Glutamatergic neuron (in vitro differentiated cells): ENCODE data around the gene ZNF483. TPM values are rescaled to one million over a fixed set of nuclear protein-coding genes. Genes with fewer than 3 reads are reported as not detected.

Experiments used
- DNase-seq: peaks from one replicate; pipeline ENCODE4 v3.0.0; 2022
- H3K27ac Mint-ChIP-seq: one replicate; pipeline ENCODE4 v1.8.0; 2020; ENCODE audit warnings: mild to moderate bottlenecking, mixed read lengths, inconsistent platforms; ENCODE audit not compliant: unreplicated experiment
- H3K27me3 Mint-ChIP-seq: one replicate; pipeline ENCODE4 v1.8.0; 2020; ENCODE audit warnings: mild to moderate bottlenecking, moderate library complexity, mixed read lengths, inconsistent platforms; ENCODE audit not compliant: unreplicated experiment
- H3K36me3 Mint-ChIP-seq: one replicate; pipeline ENCODE4 v1.8.0; 2020; ENCODE audit warnings: mild to moderate bottlenecking, mixed read lengths, inconsistent platforms; ENCODE audit not compliant: unreplicated experiment
- H3K4me1 Mint-ChIP-seq: one replicate; pipeline ENCODE4 v1.8.0; 2020; ENCODE audit warnings: mild to moderate bottlenecking, low read depth, mixed read lengths, inconsistent platforms; ENCODE audit not compliant: unreplicated experiment
- H3K4me3 Mint-ChIP-seq: one replicate; pipeline ENCODE4 v1.8.0; 2020; ENCODE audit warnings: mild to moderate bottlenecking, mixed read lengths, inconsistent platforms; ENCODE audit not compliant: unreplicated experiment
- H3K9me3 Mint-ChIP-seq: one replicate; pipeline ENCODE4 v1.8.0; 2020; ENCODE audit warnings: mild to moderate bottlenecking, moderate library complexity, mixed read lengths, inconsistent platforms; ENCODE audit not compliant: unreplicated experiment
- long read RNA-seq: library from polyadenylated mRNA; unstranded; transcript quantifications from one replicate; pipeline ENCODE4 v2.0.0, GENCODE V29; 2020; ENCODE audit not compliant: unreplicated experiment
- total RNA-seq: library from RNA; stranded (reverse); fragmentation: NEBNext Ultra II Directional; extraction: Animal tissue kit (Norgen Biotek cat#: 25700); gene quantifications from one replicate; pipeline ENCODE4 v1.2.1, GENCODE V29; 2021; ENCODE audit not compliant: unreplicated experiment
- TF ChIP-seq, protein P1 (sequence below): fragments of 200-600 bp; sonication (generic); IDR thresholded peaks from one replicate; pipeline ENCODE4 v1.5.0; 2021; ENCODE audit not compliant: partially characterized antibody, unreplicated experiment

The ZNF483 gene
- total RNA-seq = 6.5 TPM
- long read RNA-seq, partial matches to known transcripts = 0 of 1 reads
- long read RNA-seq, other reads (novel, unspliced or antisense) = 0 of 1 reads

DNA sequence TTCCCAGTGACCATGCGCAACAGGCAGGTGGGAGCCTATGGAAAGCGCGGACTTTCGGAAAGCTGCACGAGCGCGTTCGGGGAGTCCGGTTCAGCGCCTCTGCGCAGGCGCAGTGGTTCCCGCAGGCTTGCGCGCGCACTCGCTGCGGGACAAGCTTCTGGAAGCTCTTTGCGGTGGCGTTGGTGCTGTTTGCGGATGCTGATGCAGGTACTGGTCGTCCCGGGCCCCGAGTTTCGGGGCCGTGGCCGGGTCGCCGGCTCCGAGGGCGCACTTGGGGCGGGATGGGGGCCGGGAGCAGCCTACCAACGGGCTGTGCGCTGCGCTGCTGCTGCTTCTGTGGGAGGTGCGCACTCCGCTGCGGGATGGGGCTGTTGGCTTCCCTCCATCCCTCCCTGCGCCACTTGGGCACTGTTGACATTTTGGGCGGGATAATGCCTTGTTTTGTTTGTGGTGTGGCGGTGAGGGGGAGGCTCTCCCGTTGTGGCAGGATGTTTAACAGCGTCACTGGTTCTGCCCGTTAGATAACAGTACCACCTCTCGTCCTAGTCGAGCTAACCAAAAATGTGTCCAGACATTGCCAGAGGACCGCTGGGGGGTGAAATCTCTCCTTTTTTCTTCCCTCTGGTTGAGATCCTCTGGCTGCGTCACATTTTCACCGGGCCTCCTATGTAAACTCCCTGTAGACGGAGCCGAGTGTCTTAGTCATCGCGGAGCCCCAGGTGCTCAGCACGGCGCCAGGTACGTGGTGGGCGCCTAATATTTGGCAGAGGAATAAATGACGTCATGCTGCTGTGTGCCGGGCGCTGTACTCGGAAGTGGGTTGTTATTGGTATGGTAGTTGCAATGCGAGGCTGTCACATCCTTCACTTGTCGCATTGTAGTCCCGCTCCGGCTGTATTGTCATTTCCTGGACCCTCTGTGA, at the start of gene ZNF483:
Gene ZNF483, plus strand, starts transcription at position 124 of the 922 bp plus-strand sequence. CDS start 2,217 bp downstream, outside the sequence.
- peak; percentile 91 for DNase-seq
- peak within 1 kb of the TSS; percentile 71 for H3K27ac Mint-ChIP-seq

DNA sequence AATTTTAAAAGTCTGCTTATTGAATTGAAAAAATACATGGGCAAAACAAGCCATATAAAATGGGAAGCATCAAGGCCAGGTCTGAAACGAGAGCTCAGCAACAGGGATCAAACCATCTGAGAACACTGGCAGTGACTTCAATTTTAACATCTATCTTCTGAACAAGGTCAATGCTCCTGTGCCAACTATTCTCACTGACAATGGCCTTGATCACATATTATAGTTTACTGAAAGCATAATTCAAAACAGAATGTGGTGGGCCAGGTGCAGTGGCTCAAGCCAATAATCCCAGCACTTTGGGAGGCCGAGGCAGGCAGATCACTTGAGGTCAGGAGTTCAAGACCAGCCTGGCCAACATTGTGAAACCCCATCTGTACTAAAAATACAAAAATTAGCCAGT, 49.8 kb upstream of the ZNF483 start:
- H3K36me3 Mint-ChIP-seq = no peaks in the 10 kb centered on the region
- H3K4me3 Mint-ChIP-seq = no peak overlapping the region
- H3K27me3 Mint-ChIP-seq = no peaks in the 10 kb centered on the region
- no peak overlapping the region for H3K27ac Mint-ChIP-seq
- peaks cover 2% of the 10 kb centered on the region for H3K9me3 Mint-ChIP-seq
- no peak for DNase-seq
- TF ChIP-seq, protein P1, sequence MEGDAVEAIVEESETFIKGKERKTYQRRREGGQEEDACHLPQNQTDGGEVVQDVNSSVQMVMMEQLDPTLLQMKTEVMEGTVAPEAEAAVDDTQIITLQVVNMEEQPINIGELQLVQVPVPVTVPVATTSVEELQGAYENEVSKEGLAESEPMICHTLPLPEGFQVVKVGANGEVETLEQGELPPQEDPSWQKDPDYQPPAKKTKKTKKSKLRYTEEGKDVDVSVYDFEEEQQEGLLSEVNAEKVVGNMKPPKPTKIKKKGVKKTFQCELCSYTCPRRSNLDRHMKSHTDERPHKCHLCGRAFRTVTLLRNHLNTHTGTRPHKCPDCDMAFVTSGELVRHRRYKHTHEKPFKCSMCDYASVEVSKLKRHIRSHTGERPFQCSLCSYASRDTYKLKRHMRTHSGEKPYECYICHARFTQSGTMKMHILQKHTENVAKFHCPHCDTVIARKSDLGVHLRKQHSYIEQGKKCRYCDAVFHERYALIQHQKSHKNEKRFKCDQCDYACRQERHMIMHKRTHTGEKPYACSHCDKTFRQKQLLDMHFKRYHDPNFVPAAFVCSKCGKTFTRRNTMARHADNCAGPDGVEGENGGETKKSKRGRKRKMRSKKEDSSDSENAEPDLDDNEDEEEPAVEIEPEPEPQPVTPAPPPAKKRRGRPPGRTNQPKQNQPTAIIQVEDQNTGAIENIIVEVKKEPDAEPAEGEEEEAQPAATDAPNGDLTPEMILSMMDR = no peak
- H3K4me1 Mint-ChIP-seq = peaks cover 7% of the 10 kb centered on the region

More for the DNA sequence above, at the start of gene ZNF483:
- Mint-ChIP-seq H3K27me3 (peaks cover 7% of the 10 kb centered on the region), H3K4me1 (no peaks in the 10 kb centered on the region), H3K9me3 (peaks cover 7% of the 10 kb centered on the region), H3K36me3 (no peaks in the 10 kb centered on the region), H3K4me3 (peak within 1 kb of the TSS; percentile 95)
- TF ChIP-seq, protein P1 = no peak

DNA sequence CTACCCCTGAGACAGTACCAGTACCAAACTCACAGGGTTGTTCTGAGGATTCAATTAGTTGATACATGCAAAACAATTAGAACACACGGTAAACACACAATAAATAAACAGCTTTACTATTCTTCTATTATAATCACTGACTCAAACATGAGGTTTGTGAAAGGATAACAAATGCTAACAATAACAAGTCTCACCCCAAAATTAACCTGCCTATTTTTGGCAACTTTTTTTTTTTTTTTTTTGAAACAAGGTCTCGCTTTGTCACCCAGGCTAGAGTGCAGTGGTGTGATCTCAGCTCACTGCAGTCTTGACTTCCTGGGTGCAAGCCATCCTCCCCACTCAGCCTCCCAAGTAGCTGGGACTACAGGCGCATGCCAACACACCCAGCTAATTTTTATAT, 47.3 kb upstream of the ZNF483 start:
- Mint-ChIP-seq H3K4me1 (peaks cover 11% of the 10 kb centered on the region), H3K4me3 (no peak overlapping the region), H3K36me3 (no peaks in the 10 kb centered on the region), H3K27me3 (peaks cover 6% of the 10 kb centered on the region), H3K27ac (no peak overlapping the region), H3K9me3 (peaks cover 5% of the 10 kb centered on the region)
- TF ChIP-seq, protein P1 = no peak
- DNase-seq = no peak

DNA sequence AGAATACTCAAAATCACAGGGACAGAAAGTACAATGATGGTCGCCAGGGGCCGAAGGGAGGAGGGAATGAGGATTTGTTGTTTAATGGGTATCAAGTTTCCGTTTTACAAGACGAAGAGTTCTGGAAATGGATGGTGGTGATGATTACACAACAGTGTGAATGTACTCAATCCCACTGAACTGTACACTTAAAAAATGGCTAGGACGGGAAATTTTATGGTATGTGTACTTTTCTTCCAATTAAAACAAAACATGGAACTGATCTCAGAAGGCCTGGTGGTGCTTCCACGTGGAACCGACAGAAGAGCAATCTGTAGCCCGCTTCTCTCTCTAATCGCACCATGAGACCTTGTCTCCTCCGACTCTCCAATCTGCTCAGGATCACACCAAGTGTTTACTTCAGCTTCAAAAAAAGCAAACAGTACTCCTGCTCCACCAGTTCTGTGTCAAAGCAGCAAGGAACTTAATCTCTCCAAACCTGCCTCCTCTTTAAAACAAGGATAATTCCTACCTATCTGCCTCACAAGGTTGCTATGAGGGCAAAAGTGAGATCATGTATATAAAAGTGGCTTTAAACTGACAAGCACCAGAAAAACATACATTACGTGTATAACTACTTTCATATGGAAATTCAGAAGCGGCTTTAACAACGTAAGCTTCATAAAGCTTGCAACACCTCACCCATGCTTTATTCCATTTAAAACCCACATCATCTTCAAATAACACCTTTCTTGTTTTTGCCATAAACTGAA, 42.9 kb upstream of the ZNF483 start:
- TF ChIP-seq, protein P1 = no peak
- Mint-ChIP-seq H3K36me3 (no peaks in the 10 kb centered on the region), H3K27me3 (peaks cover 9% of the 10 kb centered on the region), H3K27ac (peak overlapping the region; percentile 57), H3K9me3 (peaks cover 5% of the 10 kb centered on the region), H3K4me1 (peaks cover 8% of the 10 kb centered on the region), H3K4me3 (peak overlapping the region; percentile 89)
- no peak for DNase-seq
